DMS153 treated with DMSO at 0.1 percent for 48 hours (cell line): ENCODE measurements around the gene AKR1D1.
"Not testable (repeated sequence)": the region's sequence is repeated elsewhere in the genome, so short reads cannot be mapped to it uniquely, and the experiment has no call there.

Source experiments
- DNase-seq: peaks from one replicate; lab custom pipeline; 2025; ENCODE audit not compliant: unreplicated experiment; lab: John Stamatoyannopoulos, UW

The AKR1D1 gene

GRCh38 chr7:138076196-138076595, at the start of gene AKR1D1:
AKR1D1 (plus strand) TSS chr7:138076459; CDS start chr7:138076519, 60 bp downstream.
- no peak for DNase-seq

- DNase-seq, result no peak
Observed at GRCh38 chr7:138027100-138027499, 49.2 kb upstream of the AKR1D1 start.

- no peak for DNase-seq
Observed at GRCh38 chr7:138029126-138029525, 47.1 kb upstream of the AKR1D1 start.

- DNase-seq, result no peak
Observed at GRCh38 chr7:138029941-138030340, 46.3 kb upstream of the AKR1D1 start.

- DNase-seq, result no peak
Observed at GRCh38 chr7:138030679-138031351, 45.4 kb upstream of the AKR1D1 start.

- no peak for DNase-seq
Observed at GRCh38 chr7:138032186-138032585, 44.1 kb upstream of the AKR1D1 start.

- DNase-seq, result no peak
Observed at GRCh38 chr7:138032770-138033169, 43.5 kb upstream of the AKR1D1 start.

GRCh38 chr7:138033241-138033640, 43.0 kb upstream of the AKR1D1 start:
- DNase-seq, result no peak

- DNase-seq, result no peak
Observed at GRCh38 chr7:138036135-138036534, 40.1 kb upstream of the AKR1D1 start.

- DNase-seq, result not testable (repeated sequence)
Observed at GRCh38 chr7:138040063-138040462, 36.2 kb upstream of the AKR1D1 start.

GRCh38 chr7:138044897-138045296, 31.4 kb upstream of the AKR1D1 start:
- DNase-seq, result no peak

- DNase-seq, result no peak
Observed at GRCh38 chr7:138047907-138048306, 28.4 kb upstream of the AKR1D1 start.

- no peak for DNase-seq
Observed at GRCh38 chr7:138049505-138050116, 26.6 kb upstream of the AKR1D1 start.

- DNase-seq, result not testable (repeated sequence)
Observed at GRCh38 chr7:138051712-138052247, 24.5 kb upstream of the AKR1D1 start.

GRCh38 chr7:138052696-138053095, 23.6 kb upstream of the AKR1D1 start:
- no peak for DNase-seq

GRCh38 chr7:138055698-138056097, 20.6 kb upstream of the AKR1D1 start:
- not testable (repeated sequence) for DNase-seq

GRCh38 chr7:138063400-138063799, 12.9 kb upstream of the AKR1D1 start:
- DNase-seq, result no peak

- DNase-seq, result no peak
Observed at GRCh38 chr7:138064856-138065357, 11.4 kb upstream of the AKR1D1 start.

- no peak for DNase-seq
Observed at GRCh38 chr7:138065827-138066226, 10.4 kb upstream of the AKR1D1 start.

- no peak for DNase-seq
Observed at GRCh38 chr7:138066954-138067394, 9.3 kb upstream of the AKR1D1 start.

GRCh38 chr7:138067774-138068173, 8.5 kb upstream of the AKR1D1 start:
- DNase-seq, result no peak

GRCh38 chr7:138070908-138071307, 5.4 kb upstream of the AKR1D1 start:
- no peak for DNase-seq
